ENCODE results near the gene PLXNB1. TPM values are rescaled to one million over a fixed set of nuclear protein-coding genes. Genes with fewer than 3 reads are reported as not detected.
A peak's percentile ranks its signal among the peaks of the same experiment; 100 is the strongest.
"Not testable (repeated sequence)": the region's sequence is repeated elsewhere in the genome, so short reads cannot be mapped to it uniquely, and the experiment has no call there.

The PLXNB1 gene
- total RNA-seq, 1 donor, result 35.0 TPM

GRCh38 chr3:48402281-48402732 lies 27.6 kb downstream of the PLXNB1 start:
- TF ChIP-seq CTCF (IDR thresholded peaks at IDR 0.05; ENCODE audit: insufficient read depth, low read depth, low read length), result no peak
- no peak overlapping the region for H3K4me3 ChIP-seq (ENCODE audit: low read depth, low read length)
- DNase-seq (ENCODE audit: low read depth), result peak; percentile 77

- not testable (repeated sequence) for H3K4me3 ChIP-seq (ENCODE audit: low read depth, low read length); DNase-seq (ENCODE audit: low read depth)
Measured at GRCh38 chr3:48401434-48401901, 28.4 kb downstream of the PLXNB1 start.

- no peak overlapping the region for H3K4me3 ChIP-seq (ENCODE audit: low read depth, low read length)
- peak; percentile 65 for DNase-seq (ENCODE audit: low read depth)
- peak; percentile 67 for TF ChIP-seq CTCF (IDR thresholded peaks at IDR 0.05; ENCODE audit: insufficient read depth, low read depth, low read length)
Measured at GRCh38 chr3:48400824-48401433, 29.0 kb downstream of the PLXNB1 start.

- TF ChIP-seq CTCF (IDR thresholded peaks at IDR 0.05; ENCODE audit: insufficient read depth, low read depth, low read length), result no peak
- no peak for DNase-seq (ENCODE audit: low read depth)
- H3K4me3 ChIP-seq (ENCODE audit: low read depth, low read length), result no peak overlapping the region
Measured at GRCh38 chr3:48399387-48400172, 30.3 kb downstream of the PLXNB1 start.

GRCh38 chr3:48398701-48399386 lies 31.0 kb downstream of the PLXNB1 start:
- no peak for TF ChIP-seq CTCF (IDR thresholded peaks at IDR 0.05; ENCODE audit: insufficient read depth, low read depth, low read length)
- H3K4me3 ChIP-seq (ENCODE audit: low read depth, low read length), result no peak overlapping the region
- DNase-seq (ENCODE audit: low read depth), result no peak

- no peak for DNase-seq (ENCODE audit: low read depth)
- no peak for TF ChIP-seq CTCF (IDR thresholded peaks at IDR 0.05; ENCODE audit: insufficient read depth, low read depth, low read length)
Measured at GRCh38 chr3:48397767-48398681, 31.9 kb downstream of the PLXNB1 start.

More at GRCh38 chr3:48397767-48398681, 31.9 kb downstream of the PLXNB1 start:
- H3K4me3 ChIP-seq (ENCODE audit: low read depth, low read length), result no peak overlapping the region
